Psoas muscle (tissue), 8 donors: Measurements from ENCODE around the gene ASB1. TPM values are rescaled to one million over a fixed set of nuclear protein-coding genes. Genes with fewer than 3 reads are reported as not detected.

Experiments
- ATAC-seq, 4 donors: fragments of 200-7000 bp; cut with Tn5 transposase; one replicate each; pipeline ENCODE4 v1.9.1; 2020; ENCODE audit warnings: moderate library complexity in 3 of 4, mild to moderate bottlenecking in 2 of 4
- DNase-seq, 2 donors: peaks; one replicate each; pipeline ENCODE4 v3.0.0-alpha.2; 2020
- H3K27ac ChIP-seq: fragments of 200-600 bp; one replicate; pipeline ENCODE4 v1.8.0; 2022
- H3K27me3 ChIP-seq, 3 donors: fragments of 200-600 bp in 1 of 3; one replicate each; pipeline versions ENCODE4 v1.6.1 to v1.8.0; 2013 to 2022; ENCODE audit warnings: low read length in 2 of 3, mild to moderate bottlenecking in 2 of 3, moderate library complexity in 1 of 3; ENCODE audit not compliant: insufficient read depth in 3 of 3
- H3K36me3 ChIP-seq, 2 donors: fragments of 200-600 bp in 1 of 2; one replicate each; pipeline versions ENCODE4 v1.6.1 to v1.8.0; 2013 to 2022; ENCODE audit warnings: low read depth in 1 of 2, mild to moderate bottlenecking in 1 of 2, moderate library complexity in 1 of 2; ENCODE audit not compliant: insufficient read depth in 1 of 2
- H3K4me1 ChIP-seq: fragments of 200-600 bp; one replicate; pipeline ENCODE4 v1.8.0; 2022
- H3K4me3 ChIP-seq: fragments of 200-600 bp; one replicate; pipeline ENCODE4 v1.8.0; 2022; ENCODE audit warnings: mild to moderate bottlenecking
- H3K9me3 ChIP-seq: fragments of 200-600 bp; one replicate; pipeline ENCODE4 v1.8.0; 2022
- CTCF ChIP-seq: fragments of 200-600 bp; IDR thresholded peaks from one replicate; pipeline ENCODE4 v1.8.0; 2022; ENCODE audit warnings: antibody characterized with exemption
- WGBS, 3 donors: extraction: QIAGEN DNeasy Blood & Tissue Kit; methylation state at CpG; one replicate each; pipeline versions ENCODE4 v1.1.6 to v1.1.7; 2013; 5-methylcytosine and 5-hydroxymethylcytosine counted together
- intact Hi-C, 2 donors: fragments of 100-400 bp; cut with DNase I; formaldehyde crosslinking; loops; one replicate each; pipeline versions ENCODE4 v1.11.0 to v1.14.2; 2022
- polyA plus RNA-seq, 3 donors: library from polyadenylated mRNA; stranded (reverse); fragments of 200-250 nt; gene quantifications; one replicate each; pipeline ENCODE4 v1.2.3, GENCODE V29; 2013
- total RNA-seq, 4 donors: library from RNA; stranded (reverse); fragmentation: NEBNext Ultra II Directional in 2 of 4; extraction: Animal tissue kit (Norgen Biotek cat#: 25700) in 2 of 4; gene quantifications; one replicate each; pipeline versions ENCODE4 v1.2.1 to v1.2.4, GENCODE V29; 2021 to 2023
- donor health status: healthy with polysubstance abuse.
- donor health status: DM: no; HTN: no; CAD: no; lungs with moderate emphysema.
- donor health status: Bipolar disorder and iron deficiency.
- donor health status: healthy.
- donor health status: DM: yes; HTN: yes; CAD: no.
- donor health status: DM: no; HTN: no; CAD: no.
- donor health status: DM: no; HTN: no; CAD: no.
- donor health status: DM: yes; HTN: yes; CAD: no.

Gene ASB1
- total and polyA plus RNA-seq, 7 donors, result 21.3 to 48.0 (median 42.7) TPM

GRCh38 chr2:238380336-238380735 is 46.4 kb upstream of the ASB1 start:
- 88 to 95% (median 93%) methylated on average over 7 of the region's 7 CpGs for WGBS, 3 donors
- ATAC-seq (no peak), DNase-seq (no peak)
- Histone ChIP-seq H3K27me3 (no peaks in the 10 kb centered on the region), H3K27ac (no peak overlapping the region), H3K4me3 (no peak overlapping the region), H3K36me3 (no peaks in the 10 kb centered on the region), H3K4me1 (peaks cover 16% of the 10 kb centered on the region), H3K9me3 (no peaks in the 10 kb centered on the region)
- intact Hi-C loops, result loop anchor here in 1 of 2 donors (5.0 kb wide), 1 partner anchor 42 kb away; no protein-coding TSS in a partner anchor
- no peak for TF ChIP-seq CTCF

- no peaks in the 10 kb centered on the region for H3K27me3 ChIP-seq
- H3K9me3 ChIP-seq, result no peaks in the 10 kb centered on the region
- no peak for DNase-seq
- H3K4me1 ChIP-seq, result peaks cover 16% of the 10 kb centered on the region
- H3K36me3 ChIP-seq, result no peaks in the 10 kb centered on the region
- H3K27ac ChIP-seq, result no peak overlapping the region
- no peak for TF ChIP-seq CTCF
- no peak overlapping the region for H3K4me3 ChIP-seq
- WGBS, 3 donors, result 86 to 93% (median 88%) methylated on average over 1 of the region's 1 CpG
- no peak for ATAC-seq
- intact Hi-C loops, result loop anchor here in 1 of 2 donors (5.0 kb wide), 1 partner anchor 42 kb away; no protein-coding TSS in a partner anchor
Observed at GRCh38 chr2:238380785-238381184, 45.9 kb upstream of the ASB1 start.

GRCh38 chr2:238381341-238382115 is 45.2 kb upstream of the ASB1 start:
- 91 to 97% (median 96%) methylated on average over 16 of the region's 16 CpGs for WGBS, 3 donors
- H3K27me3 ChIP-seq, result no peaks in the 10 kb centered on the region
- peaks cover 16% of the 10 kb centered on the region for H3K4me1 ChIP-seq
- no peak for DNase-seq
- ATAC-seq, result no peak
- H3K4me3 ChIP-seq, result no peak overlapping the region
- no peaks in the 10 kb centered on the region for H3K9me3 ChIP-seq
- no peaks in the 10 kb centered on the region for H3K36me3 ChIP-seq
- intact Hi-C loops, result loop anchor here in 1 of 2 donors (5.0 kb wide), 1 partner anchor 41 kb away; no protein-coding TSS in a partner anchor
- H3K27ac ChIP-seq, result no peak overlapping the region
- no peak for TF ChIP-seq CTCF

GRCh38 chr2:238382381-238382781 is 44.3 kb upstream of the ASB1 start:
- no peaks in the 10 kb centered on the region for H3K9me3 ChIP-seq
- WGBS, 3 donors, result 86 to 93% (median 91%) methylated on average over 5 of the region's 5 CpGs
- no peak for TF ChIP-seq CTCF
- H3K4me1 ChIP-seq, result peaks cover 16% of the 10 kb centered on the region
- no peaks in the 10 kb centered on the region for H3K36me3 ChIP-seq
- H3K27ac ChIP-seq, result no peak overlapping the region
- intact Hi-C loops, result loop anchor here in 1 of 2 donors (5.0 kb wide), 1 partner anchor 40 kb away; no protein-coding TSS in a partner anchor
- H3K4me3 ChIP-seq, result no peak overlapping the region
- DNase-seq, result no peak
- ATAC-seq, result no peak
- H3K27me3 ChIP-seq, result no peaks in the 10 kb centered on the region
